Right lobe of liver (tissue), 6 donors: ENCODE results near the gene SEC14L1. TPM values are rescaled to one million over a fixed set of nuclear protein-coding genes. Genes with fewer than 3 reads are reported as not detected.

Experiments
- ATAC-seq, 4 donors: fragments of 200-7000 bp; cut with Tn5 transposase; one replicate each; pipeline ENCODE4 v1.9.1; 2020; ENCODE audit warnings: mild to moderate bottlenecking in 4 of 4, moderate library complexity in 4 of 4
- DNase-seq, 3 donors: peaks; one replicate each; pipeline ENCODE4 v3.0.0-alpha.2; 2020
- H3K27ac ChIP-seq, 3 donors: fragments of 200-600 bp; one replicate each; pipeline ENCODE4 v1.8.0; 2022
- H3K27me3 ChIP-seq, 2 donors: fragments of 200-600 bp; one replicate each; pipeline ENCODE4 v1.8.0; 2022
- H3K36me3 ChIP-seq, 4 donors: fragments of 200-600 bp; sonication (generic) in 1 of 4; one replicate each; pipeline versions ENCODE4 v1.5.1 to v1.8.0; 2017 to 2022; ENCODE audit warnings: control low read depth in 1 of 4
- H3K4me1 ChIP-seq, 4 donors: fragments of 200-600 bp; sonication (generic) in 1 of 4; one replicate each; pipeline versions ENCODE4 v1.5.1 to v1.8.0; 2017 to 2022; ENCODE audit warnings: control low read depth in 1 of 4
- H3K4me3 ChIP-seq, 3 donors: fragments of 200-600 bp; one replicate each; pipeline ENCODE4 v1.8.0; 2022
- H3K9me3 ChIP-seq, 4 donors: fragments of 200-600 bp; sonication (generic) in 1 of 4; one replicate each; pipeline versions ENCODE4 v1.5.1 to v1.8.0; 2017 to 2022; ENCODE audit warnings: control low read depth in 1 of 4
- CTCF ChIP-seq, 4 donors: fragments of 200-600 bp in 3 of 4; fragments of 450-650 bp in 1 of 4; IDR thresholded peaks; one replicate each; pipeline versions ENCODE4 v1.5.1 to v1.8.0; 2016 to 2022; ENCODE audit warnings: antibody characterized with exemption in 4 of 4, mild to moderate bottlenecking in 2 of 4
- POLR2A ChIP-seq: fragments of 450-650 bp; IDR thresholded peaks from one replicate; pipeline ENCODE4 v1.6.1; 2017; ENCODE audit warnings: antibody characterized with exemption, mild to moderate bottlenecking
- WGBS: methylation state at CpG from one replicate; pipeline ENCODE4 v1.1.6; 2018; ENCODE audit warnings: low coverage, low lambda C conversion rate; ENCODE audit not compliant: insufficient coverage; ENCODE audit errors: missing lambda C conversion rate; 5-methylcytosine and 5-hydroxymethylcytosine counted together
- intact Hi-C, 2 donors: fragments of 100-400 bp; cut with DNase I; formaldehyde crosslinking; loops; one replicate each; pipeline versions ENCODE4 v1.11.2 to v1.14.1; 2022
- total RNA-seq, 6 experiments: library from RNA; depleted of rRNA in 2 of 6; stranded (reverse); fragments of >200 nt in 2 of 6; fragmentation: NEBNext Ultra II Directional in 3 of 6; extraction: Animal tissue kit (Norgen Biotek cat#: 25700) in 3 of 6; gene quantifications; one replicate each; pipeline versions ENCODE4 v1.1.0 to v1.2.4, GENCODE V29; 2016 to 2023
- donor health status: DM: no; HTN: yes; CAD: no.
- donor health status: DM: no; HTN: no; CAD: no.
- donor health status: DM: no; HTN: no; CAD: no.
- donor health status: DM: no; HTN: yes; CAD: no.
- donor health status: DM: no; HTN: yes; CAD: no.

The SEC14L1 gene
- total RNA-seq, 6 experiments from 2014 or later, result 21.5 to 44.4 (median 24.9) TPM

- Histone ChIP-seq H3K27ac (peak overlapping the region; percentile 69 to 90 (median 70)), H3K36me3 (peaks cover 0 to 3% (median 0%) of the 10 kb centered on the region in 4 donors), H3K4me1 (peaks cover 0 to 27% (median 4%) of the 10 kb centered on the region in 4 donors), H3K27me3 (no peaks in the 10 kb centered on the region), H3K9me3 (no peaks in the 10 kb centered on the region), H3K4me3 (peak overlapping the region; percentile 9 to 76 (median 71))
- ATAC-seq, result no peak
- intact Hi-C loops, result no loop called here
- TF ChIP-seq CTCF (IDR thresholded peaks at IDR 0.05) (no peak), POLR2A (no peak)
- 42% methylated on average over 1 of the region's 1 CpG for WGBS
- no peak for DNase-seq
Measured at GRCh38 chr17:77143306-77143705, 2.5 kb downstream of the SEC14L1 start.

DNA sequence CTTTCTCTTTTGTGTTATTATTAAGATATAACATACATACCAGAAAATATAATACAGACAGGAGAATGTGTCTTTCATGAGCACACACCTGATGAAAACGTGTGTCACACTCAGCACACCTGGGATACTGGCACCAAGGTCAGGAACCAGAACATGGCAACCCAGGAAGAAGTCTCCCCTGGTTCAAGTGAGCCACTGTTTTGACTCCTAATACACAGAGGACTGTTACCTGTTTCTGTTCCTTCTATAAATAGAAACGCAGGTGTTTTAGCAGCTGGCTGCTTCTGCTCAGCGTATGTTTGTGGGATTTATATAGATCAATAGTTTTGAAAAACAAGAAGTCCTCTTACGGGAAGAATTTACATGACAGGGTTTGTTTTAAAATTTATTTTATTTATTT lies 3.5 kb downstream of the SEC14L1 start:
- Histone ChIP-seq H3K9me3 (no peaks in the 10 kb centered on the region), H3K27me3 (no peaks in the 10 kb centered on the region), H3K4me3 (peak overlapping the region in 1 of 3 donors; percentile 71), H3K4me1 (peaks cover 0 to 28% (median 4%) of the 10 kb centered on the region in 4 donors), H3K36me3 (peaks cover 0 to 3% (median 0%) of the 10 kb centered on the region in 4 donors), H3K27ac (peak overlapping the region; percentile 69 to 90 (median 70))
- ATAC-seq, result no peak
- intact Hi-C loops, result no loop called here
- TF ChIP-seq POLR2A (no peak), CTCF (IDR thresholded peaks at IDR 0.05) (no peak)
- no peak for DNase-seq
- 78% methylated on average over 4 of the region's 4 CpGs for WGBS

GRCh38 chr17:77145224-77145611 lies 4.4 kb downstream of the SEC14L1 start:
- Histone ChIP-seq H3K9me3 (no peaks in the 10 kb centered on the region), H3K4me1 (peaks cover 0 to 28% (median 2%) of the 10 kb centered on the region in 4 donors), H3K4me3 (no peak overlapping the region), H3K36me3 (peaks cover 0 to 3% (median 0%) of the 10 kb centered on the region in 4 donors), H3K27me3 (no peaks in the 10 kb centered on the region), H3K27ac (peak overlapping the region; percentile 57 to 79 (median 69))
- no peak for TF ChIP-seq POLR2A
- no peak for TF ChIP-seq CTCF (IDR thresholded peaks at IDR 0.05)
- no peak for DNase-seq
- intact Hi-C loops, result no loop called here
- 53% methylated on average over 2 of the region's 3 CpGs for WGBS
- ATAC-seq, result no peak

- no peaks in the 10 kb centered on the region for H3K9me3 ChIP-seq
- peak; percentile 47 to 62 (median 58) for ATAC-seq
- H3K4me1 ChIP-seq, result peaks cover 0 to 28% (median 2%) of the 10 kb centered on the region in 4 donors
- peak overlapping the region in 1 of 3 donors; percentile 34 for H3K4me3 ChIP-seq
- DNase-seq, result peak; percentile 63 to 72 (median 64)
- TF ChIP-seq CTCF (IDR thresholded peaks at IDR 0.05) (peak in 2 of 4 donors; percentile 13 to 17), POLR2A (no peak)
- H3K36me3 ChIP-seq, result peaks cover 0 to 3% (median 0%) of the 10 kb centered on the region in 4 donors
- 12% methylated on average over 5 of the region's 8 CpGs for WGBS
- H3K27me3 ChIP-seq, result no peaks in the 10 kb centered on the region
- intact Hi-C loops, result no loop called here
- H3K27ac ChIP-seq, result peak overlapping the region; percentile 57 to 79 (median 69)
Measured at GRCh38 chr17:77145612-77146245, 5.0 kb downstream of the SEC14L1 start.
